ENCODE results near the gene KANSL1. TPM values are rescaled to one million over a fixed set of nuclear protein-coding genes. Genes with fewer than 3 reads are reported as not detected.

Gene KANSL1
- total RNA-seq, 2 donors from 2014 or later = 68.2 to 190 TPM

DNA sequence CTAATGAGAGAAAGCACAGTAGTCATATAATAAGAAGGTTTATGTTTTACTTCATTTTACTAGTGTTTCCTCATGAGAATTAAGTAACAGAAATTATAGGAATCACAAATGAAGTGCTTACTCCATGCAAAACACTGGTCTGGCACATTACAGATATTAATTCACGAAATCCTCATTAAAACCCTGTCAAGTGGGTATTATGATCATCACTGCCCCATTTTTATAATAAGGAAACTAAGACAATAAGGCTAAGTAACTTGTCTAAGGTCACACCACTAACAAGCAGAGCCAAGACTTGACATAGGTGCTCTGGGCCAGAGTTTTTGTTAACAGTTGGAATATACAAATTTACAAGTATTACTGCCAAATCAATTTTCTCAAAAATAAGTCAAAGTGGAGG is 83.0 kb downstream of the KANSL1 start:
- no peak overlapping the region for H3K4me3 ChIP-seq
- H3K27ac ChIP-seq = no peak overlapping the region
- H3K9me3 ChIP-seq = no peaks in the 10 kb centered on the region
- H3K36me3 ChIP-seq (replicated peaks in 1 of 2; ENCODE audit: insufficient read depth in 1 of 2, low read depth in 2 of 2) = no peaks in the 10 kb centered on the region
- no peaks in the 10 kb centered on the region for H3K27me3 ChIP-seq
- H3K4me1 ChIP-seq = peaks cover 60% of the 10 kb centered on the region
- ATAC-seq (no peak), DNase-seq (no peak)
- intact Hi-C loops (cut with DNase I) = loop anchor here (10.0 kb wide), 1 partner anchor 75 kb away; no protein-coding TSS in a partner anchor
- TF ChIP-seq, protein P1, sequence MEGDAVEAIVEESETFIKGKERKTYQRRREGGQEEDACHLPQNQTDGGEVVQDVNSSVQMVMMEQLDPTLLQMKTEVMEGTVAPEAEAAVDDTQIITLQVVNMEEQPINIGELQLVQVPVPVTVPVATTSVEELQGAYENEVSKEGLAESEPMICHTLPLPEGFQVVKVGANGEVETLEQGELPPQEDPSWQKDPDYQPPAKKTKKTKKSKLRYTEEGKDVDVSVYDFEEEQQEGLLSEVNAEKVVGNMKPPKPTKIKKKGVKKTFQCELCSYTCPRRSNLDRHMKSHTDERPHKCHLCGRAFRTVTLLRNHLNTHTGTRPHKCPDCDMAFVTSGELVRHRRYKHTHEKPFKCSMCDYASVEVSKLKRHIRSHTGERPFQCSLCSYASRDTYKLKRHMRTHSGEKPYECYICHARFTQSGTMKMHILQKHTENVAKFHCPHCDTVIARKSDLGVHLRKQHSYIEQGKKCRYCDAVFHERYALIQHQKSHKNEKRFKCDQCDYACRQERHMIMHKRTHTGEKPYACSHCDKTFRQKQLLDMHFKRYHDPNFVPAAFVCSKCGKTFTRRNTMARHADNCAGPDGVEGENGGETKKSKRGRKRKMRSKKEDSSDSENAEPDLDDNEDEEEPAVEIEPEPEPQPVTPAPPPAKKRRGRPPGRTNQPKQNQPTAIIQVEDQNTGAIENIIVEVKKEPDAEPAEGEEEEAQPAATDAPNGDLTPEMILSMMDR (IDR thresholded peaks at IDR 0.05) = no peak
- no peak for TF ChIP-seq POLR2A (IDR thresholded peaks at IDR 0.05)
- 50 to 67% methylated on average over 1 of the region's 1 CpG for WGBS, 2 donors

DNA sequence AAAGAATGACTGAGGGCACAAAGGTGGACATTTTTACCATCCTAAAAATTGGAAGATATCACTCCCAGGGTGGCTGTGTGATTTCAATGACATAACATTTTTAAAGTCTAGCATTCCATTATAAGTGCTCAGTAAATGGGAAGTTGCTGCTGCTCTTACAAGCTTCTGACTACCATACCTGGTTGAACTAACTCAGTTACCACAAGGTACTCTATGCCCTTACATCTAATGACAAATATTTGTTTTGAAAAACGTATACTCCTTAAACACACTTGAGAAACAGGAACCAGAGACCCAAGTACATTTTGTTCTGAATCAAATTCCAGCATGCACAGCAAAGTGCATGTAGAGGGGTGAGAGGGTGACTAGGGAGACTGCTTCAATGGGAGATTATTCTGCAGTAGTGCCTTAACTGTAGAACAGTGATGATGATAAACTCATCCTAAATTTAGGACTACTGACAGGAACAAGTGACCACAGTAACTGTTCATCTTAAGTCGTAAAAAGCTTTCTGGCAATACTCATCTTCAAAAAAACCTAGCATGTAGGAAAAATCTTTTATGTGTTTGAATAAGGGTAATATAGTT is 83.5 kb downstream of the KANSL1 start:
- intact Hi-C loops (cut with DNase I) = loop anchor here (10.0 kb wide), 1 partner anchor 75 kb away; no protein-coding TSS in a partner anchor
- Histone ChIP-seq H3K27me3 (no peaks in the 10 kb centered on the region), H3K4me3 (no peak overlapping the region), H3K27ac (no peak overlapping the region), H3K36me3 (replicated peaks in 1 of 2; ENCODE audit: insufficient read depth in 1 of 2, low read depth in 2 of 2) (no peaks in the 10 kb centered on the region), H3K4me1 (peaks cover 60% of the 10 kb centered on the region), H3K9me3 (no peaks in the 10 kb centered on the region)
- TF ChIP-seq, protein P1 (IDR thresholded peaks at IDR 0.05) = no peak
- no peak for TF ChIP-seq POLR2A (IDR thresholded peaks at IDR 0.05)
- no peak for ATAC-seq
- DNase-seq = no peak
- 42 to 46% methylated on average over 2 of the region's 2 CpGs for WGBS, 2 donors

DNA sequence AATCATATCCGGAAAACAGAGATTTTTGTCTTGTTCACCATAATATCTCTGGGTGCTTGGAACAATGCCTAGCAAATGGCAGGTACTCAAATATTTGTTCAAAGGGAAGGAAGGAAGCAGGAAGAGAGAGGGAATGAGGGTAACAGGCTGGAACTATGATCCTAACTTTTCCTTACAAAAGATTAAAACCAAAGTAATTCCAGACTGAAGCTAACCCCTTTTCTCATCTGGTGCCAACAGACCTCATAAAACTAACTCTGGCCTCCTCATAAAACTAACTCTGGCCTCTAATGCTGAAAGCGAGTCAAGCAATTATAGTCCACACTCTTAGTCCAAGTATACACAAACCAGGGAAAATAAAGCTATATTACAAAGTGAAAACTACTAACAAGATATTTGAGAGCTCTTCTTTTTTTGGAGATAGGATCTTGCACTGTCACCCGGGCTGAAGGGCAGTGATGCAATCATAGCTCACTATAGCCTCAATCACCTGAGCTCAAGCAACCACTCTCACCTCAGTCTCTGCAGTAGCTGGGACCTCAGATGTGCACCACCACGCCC is 84.6 kb downstream of the KANSL1 start:
- no peaks in the 10 kb centered on the region for H3K9me3 ChIP-seq
- H3K4me3 ChIP-seq = no peak overlapping the region
- H3K27ac ChIP-seq = peak overlapping the region in 2 of 4 donors; percentile 36 to 45
- WGBS, 2 donors = 43 to 46% methylated on average over 4 of the region's 4 CpGs
- ATAC-seq = peak; percentile 24
- TF ChIP-seq POLR2A (IDR thresholded peaks at IDR 0.05) = no peak
- TF ChIP-seq, protein P1 (IDR thresholded peaks at IDR 0.05) = no peak
- intact Hi-C loops (cut with DNase I) = no loop called here
- no peaks in the 10 kb centered on the region for H3K27me3 ChIP-seq
- DNase-seq = no peak
- no peaks in the 10 kb centered on the region for H3K36me3 ChIP-seq (replicated peaks in 1 of 2; ENCODE audit: insufficient read depth in 1 of 2, low read depth in 2 of 2)
- peaks cover 55% of the 10 kb centered on the region for H3K4me1 ChIP-seq

DNA sequence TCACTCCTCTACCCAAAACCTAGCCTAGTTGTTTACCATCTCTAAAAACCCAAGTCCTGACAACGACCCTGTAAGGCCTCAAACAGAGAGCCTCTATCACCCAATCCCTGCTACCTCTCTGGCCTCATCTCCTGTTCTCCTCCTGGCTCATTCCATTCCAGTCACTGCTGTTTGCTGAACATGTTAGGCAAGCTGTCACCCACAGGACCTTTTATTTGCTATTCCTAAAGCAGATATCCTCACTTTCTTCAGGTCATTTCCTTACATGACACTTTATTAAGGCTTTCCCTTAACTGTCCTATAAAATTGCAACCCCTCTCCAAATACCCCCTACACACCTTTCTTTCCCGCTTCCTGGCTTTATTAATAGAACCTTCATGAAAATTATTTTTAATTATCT is 85.1 kb downstream of the KANSL1 start:
- WGBS, 2 donors = 46 to 48% methylated on average over 2 of the region's 2 CpGs

More for the DNA sequence above, 85.1 kb downstream of the KANSL1 start:
- ATAC-seq (no peak), DNase-seq (no peak)
- H3K4me3 ChIP-seq = no peak overlapping the region
- peak overlapping the region in 1 of 4 donors; percentile 45 for H3K27ac ChIP-seq
- no peaks in the 10 kb centered on the region for H3K9me3 ChIP-seq
- no peaks in the 10 kb centered on the region for H3K36me3 ChIP-seq (replicated peaks in 1 of 2; ENCODE audit: insufficient read depth in 1 of 2, low read depth in 2 of 2)
- TF ChIP-seq, protein P1 (IDR thresholded peaks at IDR 0.05) = no peak
- TF ChIP-seq POLR2A (IDR thresholded peaks at IDR 0.05) = no peak
- no peaks in the 10 kb centered on the region for H3K27me3 ChIP-seq
- intact Hi-C loops (cut with DNase I) = no loop called here
- peaks cover 53% of the 10 kb centered on the region for H3K4me1 ChIP-seq
